Endometrial microvascular endothelial cells (primary cell): ENCODE results near the gene ALDH1A1. TPM values are rescaled to one million over a fixed set of nuclear protein-coding genes. Genes with fewer than 3 reads are reported as not detected.

Experiments used
- in situ Hi-C: cut with HindIII; loops from 2 replicates; pipeline ENCODE4 v1.10.0; 2017; ENCODE audit warnings: low sequenced_read_pairs, low pct_unique_long_range_greater_than_20kb; ENCODE audit errors: inconsistent ontology term
- total RNA-seq: library from RNA; depleted of rRNA; stranded (reverse); fragments of >200 nt; gene quantifications from one replicate; pipeline ENCODE4 v1.2.3, GENCODE V29; 2015; ENCODE audit errors: inconsistent ontology term

The ALDH1A1 gene
- total RNA-seq, 1 donor from 2014 or later = 8.9 TPM

- in situ Hi-C loops = no loop called here
Observed at GRCh38 chr9:72925891-72926290, 27.0 kb downstream of the ALDH1A1 start.

DNA sequence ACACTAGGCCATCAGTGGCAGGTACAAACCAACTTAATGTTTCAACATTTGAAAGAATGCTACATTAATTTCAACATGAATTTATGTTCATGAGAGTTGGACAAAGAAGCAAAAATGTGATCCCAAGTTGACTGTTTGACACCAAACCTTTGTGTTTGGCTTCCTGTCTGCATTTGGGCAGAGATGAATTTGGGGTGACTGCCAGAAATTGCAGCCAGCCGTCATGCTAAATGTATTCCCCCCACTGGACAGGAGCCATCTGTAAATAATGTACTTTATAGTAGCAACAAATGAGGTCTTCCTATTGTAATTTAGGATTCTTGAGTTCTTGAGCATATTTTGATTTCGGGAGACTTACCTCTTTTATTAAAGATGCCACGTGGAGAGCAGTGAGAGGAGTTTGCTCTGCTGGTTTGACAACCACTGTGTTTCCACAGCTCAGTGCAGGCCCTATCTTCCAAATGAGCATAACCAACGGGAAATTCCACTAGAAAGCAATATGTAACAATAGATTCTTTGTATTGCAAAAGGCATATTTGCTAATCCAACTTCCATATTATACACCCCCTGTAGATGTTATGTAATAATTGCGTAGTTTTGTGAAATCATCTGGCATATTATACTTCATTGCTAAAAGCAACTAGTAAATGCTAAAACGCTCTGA lies 27.6 kb downstream of the ALDH1A1 start:
- in situ Hi-C loops = no loop called here

DNA sequence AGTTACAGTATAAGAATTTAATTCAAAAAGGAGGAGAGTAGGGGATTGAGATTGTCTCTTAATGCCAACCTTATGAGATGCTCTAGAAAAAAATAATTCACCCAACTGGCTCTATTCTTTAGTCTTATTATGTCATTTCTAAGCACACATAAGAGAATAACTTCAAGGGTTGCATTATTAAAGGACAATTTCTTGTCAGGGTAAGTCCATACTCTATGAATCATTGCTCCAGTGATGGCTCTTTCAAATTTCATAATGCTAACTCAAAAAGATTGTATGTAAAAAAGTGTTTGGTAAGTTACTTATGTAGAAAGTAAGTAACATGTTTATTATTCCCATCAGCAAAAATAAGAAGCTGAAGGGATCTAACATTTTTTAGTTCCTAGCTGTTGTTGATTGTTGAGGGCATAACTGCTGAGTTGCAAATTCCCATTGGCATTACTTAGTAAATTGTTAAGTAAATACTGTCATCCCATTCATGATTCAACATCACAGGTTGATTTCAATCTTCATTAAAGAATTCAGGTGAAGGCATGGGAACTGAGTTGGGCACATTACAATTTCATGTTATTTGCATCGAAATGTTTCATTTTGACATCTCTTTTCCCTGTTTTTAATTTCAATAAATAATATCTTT lies 28.6 kb downstream of the ALDH1A1 start:
- in situ Hi-C loops = no loop called here

- in situ Hi-C loops = no loop called here
Observed at GRCh38 chr9:72923077-72923476, 29.8 kb downstream of the ALDH1A1 start.

GRCh38 chr9:72921888-72922654 lies 30.8 kb downstream of the ALDH1A1 start:
- in situ Hi-C loops = no loop called here

DNA sequence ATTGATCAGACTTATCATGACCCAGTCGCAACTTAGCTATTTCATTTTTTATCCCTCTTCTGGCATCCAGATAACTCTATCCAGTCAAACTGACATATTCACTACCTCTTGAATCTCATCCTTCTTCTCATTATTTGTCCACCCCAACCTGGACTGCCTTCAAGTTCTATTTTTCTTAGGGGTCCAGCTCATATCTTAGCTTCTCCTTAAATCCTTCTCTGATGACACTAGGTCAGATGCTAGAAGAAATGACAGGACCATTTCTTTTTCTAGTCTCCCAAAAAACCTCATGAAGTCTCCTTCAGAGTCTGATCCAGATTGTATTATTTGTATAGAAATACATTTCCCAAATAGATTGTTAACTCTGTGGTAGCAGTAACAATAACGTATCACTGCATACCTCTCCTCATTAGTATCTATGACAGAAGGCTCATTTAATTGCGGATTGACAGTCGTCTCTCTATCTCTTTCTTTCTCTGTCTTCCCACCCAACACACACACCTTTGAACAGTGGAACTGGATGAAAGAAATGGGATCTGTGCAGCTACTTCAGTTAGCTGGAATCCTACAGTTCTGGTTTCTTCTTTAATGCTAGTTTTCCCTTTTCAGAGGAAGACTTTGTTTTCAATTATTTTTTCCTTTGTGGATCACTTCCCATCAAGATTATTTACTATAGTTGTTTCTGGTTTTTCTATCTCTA lies 33.5 kb downstream of the ALDH1A1 start:
- in situ Hi-C loops = no loop called here

DNA sequence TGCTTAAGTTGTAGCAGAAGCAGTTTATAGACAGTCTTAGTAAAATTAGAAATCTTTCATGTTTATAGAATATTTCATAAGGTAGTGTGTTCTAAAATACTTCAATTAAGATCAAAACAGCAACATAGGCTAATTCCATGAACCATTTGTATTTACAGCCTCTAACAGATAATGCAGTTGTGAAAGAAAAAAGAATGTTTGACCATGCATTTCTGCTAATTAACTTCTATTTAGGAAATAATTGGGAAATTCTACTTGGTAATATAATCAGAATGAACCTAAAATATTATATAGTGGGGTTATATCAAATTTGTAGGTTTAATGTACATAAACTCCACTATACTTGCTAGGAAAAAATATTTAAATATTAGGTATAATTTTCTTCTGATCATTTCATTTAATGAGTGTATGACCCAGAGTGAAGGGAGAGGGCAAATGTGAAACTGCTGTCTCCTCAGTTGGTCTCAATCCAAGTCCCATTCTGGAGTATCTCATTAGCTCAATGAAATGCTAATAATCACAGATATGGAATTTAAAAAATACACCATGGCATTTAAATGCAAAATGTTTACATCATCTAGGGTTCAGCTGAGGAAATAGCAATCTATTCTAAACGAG lies 34.9 kb downstream of the ALDH1A1 start:
- in situ Hi-C loops = no loop called here

DNA sequence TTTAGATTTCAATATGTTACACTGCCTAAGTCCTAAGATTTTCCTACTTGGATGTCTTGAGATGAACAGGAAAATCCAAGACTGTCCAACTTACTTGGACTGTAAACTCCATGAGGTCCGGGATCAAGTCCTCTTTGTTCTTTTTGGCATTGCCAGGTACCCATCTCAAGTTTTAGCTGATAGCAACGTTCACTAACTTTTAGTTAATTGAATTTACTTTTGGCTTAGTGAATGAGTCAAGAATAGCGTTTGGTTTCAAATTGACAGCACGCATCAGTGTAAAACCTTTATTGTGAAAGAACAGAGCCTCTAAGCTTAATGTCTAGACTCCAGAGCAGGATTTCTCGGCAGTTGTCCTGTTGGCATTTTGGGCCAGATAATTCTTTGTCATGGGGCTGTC lies 37.2 kb downstream of the ALDH1A1 start:
- in situ Hi-C loops = no loop called here

- in situ Hi-C loops = no loop called here
Observed at GRCh38 chr9:72914750-72915149, 38.1 kb downstream of the ALDH1A1 start.

DNA sequence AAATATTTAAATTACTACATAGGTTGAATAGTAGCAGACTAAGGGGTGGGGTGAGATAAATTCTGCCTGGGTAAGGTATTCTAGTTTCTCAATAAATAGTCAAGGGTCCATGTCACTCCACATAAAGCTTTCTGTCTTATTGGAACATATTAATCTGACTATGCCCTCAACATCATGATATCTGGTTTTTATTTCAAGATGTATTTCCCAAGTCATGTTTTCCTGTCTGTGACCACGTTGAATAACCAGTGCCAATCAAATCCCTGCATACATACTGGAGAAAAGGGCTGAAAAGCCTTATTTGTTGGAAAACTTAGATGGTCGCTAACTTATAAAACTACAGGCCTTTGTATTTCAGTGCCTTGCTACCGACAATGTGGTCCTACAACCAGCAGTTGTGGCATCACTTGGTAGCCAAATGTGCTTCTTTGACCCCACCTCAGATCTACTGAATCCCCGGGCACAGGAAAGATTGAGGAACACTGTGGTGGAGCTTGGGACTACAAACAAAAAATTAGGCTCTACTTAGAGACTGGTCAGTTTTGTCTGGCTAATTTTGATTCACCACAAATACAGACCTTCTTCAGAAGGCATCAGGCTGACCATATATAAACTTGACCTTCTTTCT lies 39.4 kb downstream of the ALDH1A1 start:
- in situ Hi-C loops = no loop called here

- in situ Hi-C loops = no loop called here
Observed at GRCh38 chr9:72912476-72913381, 40.1 kb downstream of the ALDH1A1 start.

DNA sequence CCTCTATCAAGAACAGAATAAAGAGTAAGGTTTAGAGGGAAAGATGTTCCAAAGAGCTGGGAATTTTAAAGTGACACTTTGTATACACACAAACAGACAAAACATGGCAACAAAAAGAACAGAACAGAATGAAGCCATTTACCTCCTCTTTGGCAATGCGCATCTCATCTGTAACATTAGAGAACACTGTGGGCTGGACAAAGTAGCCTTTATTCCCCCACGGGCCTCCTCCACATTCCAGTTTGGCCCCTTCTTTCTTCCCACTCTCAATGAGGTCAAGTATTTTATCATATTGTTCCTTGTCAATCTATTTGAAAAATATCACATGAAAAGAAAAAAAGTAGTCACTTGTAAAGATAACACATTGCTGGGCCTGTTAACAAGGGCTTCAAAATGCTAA lies 41.0 kb downstream of the ALDH1A1 start:
- in situ Hi-C loops = no loop called here

DNA sequence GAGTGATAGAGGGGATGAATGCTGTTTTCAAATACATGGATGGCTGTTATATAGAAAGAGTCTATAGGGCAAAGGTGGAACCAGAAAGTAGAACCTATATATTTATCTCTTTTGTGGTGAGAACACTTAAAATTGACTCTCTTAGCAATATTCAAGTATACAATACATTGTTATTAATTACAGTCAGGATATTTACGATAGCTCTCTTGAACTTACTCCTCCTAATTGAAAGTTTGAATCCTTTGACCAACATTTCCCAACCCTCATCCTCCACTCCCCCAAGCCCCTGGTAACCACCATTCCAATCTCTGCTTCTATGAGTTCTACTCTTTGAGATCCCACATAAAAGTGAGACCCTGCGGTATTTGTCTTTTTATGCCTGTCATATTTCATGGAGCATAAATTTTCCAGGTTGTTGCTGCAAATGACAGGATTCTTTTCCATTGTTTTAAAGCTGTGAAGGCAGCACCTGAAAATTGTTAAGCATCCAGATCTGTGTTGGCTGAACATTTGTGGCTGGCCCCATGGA lies 41.5 kb downstream of the ALDH1A1 start:
- in situ Hi-C loops = no loop called here

DNA sequence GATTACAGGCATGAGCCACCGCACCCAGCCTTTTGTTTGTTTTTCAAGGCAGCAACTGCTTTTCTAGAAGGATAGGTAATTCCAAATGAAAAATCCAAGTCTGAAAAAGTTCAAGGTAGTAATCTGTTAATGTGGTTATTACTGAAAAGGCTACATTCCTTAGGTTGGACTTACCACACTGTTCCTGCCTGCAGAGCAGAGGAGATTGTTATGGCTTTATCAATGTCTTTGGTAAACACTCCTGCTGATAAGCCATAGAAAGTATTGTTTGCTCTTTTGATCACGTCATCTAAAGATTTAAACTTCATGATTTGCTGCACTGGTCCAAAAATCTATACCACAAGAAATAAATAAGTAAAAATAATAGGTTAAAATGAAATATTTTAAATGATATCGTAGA lies 43.4 kb downstream of the ALDH1A1 start:
- in situ Hi-C loops = no loop called here

- in situ Hi-C loops = no loop called here
Observed at GRCh38 chr9:72907421-72907820, 45.4 kb downstream of the ALDH1A1 start.

- in situ Hi-C loops = no loop called here
Observed at GRCh38 chr9:72906810-72907209, 46.0 kb downstream of the ALDH1A1 start.
